Measurements from ENCODE around the gene RMND5B.

DNA sequence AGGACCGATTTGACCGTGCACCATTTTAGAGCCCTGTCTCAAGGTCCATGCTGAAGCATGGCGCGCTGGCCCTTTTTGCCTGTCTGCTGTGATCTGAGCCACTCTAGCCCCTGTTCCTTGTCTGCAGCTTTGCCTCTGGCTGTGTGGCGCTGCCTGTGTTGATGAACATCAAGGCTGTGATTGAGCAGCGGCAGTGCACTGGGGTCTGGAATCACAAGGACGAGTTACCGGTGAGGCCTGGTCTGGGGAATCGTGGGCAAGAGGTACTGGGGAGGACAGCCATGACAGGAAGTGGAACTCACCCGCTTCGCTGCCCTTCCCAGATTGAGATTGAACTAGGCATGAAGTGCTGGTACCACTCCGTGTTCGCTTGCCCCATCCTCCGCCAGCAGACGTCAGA, 16.6 kb downstream of the RMND5B start:
- no peak for TF ChIP-seq POLR2A (IDR thresholded peaks at IDR 0.05)
- no peak for TF ChIP-seq CTCF (IDR thresholded peaks at IDR 0.05)
